Astrocyte of the spinal cord (primary cell): Measurements from ENCODE around the gene WASF2.

Experiments used
- DNase-seq: peaks from one replicate; pipeline ENCODE4 v3.0.0; 2011; ENCODE audit warnings: low read depth, low spot score
- H3K4me3 ChIP-seq: 2 replicates; pipeline ENCODE4 v1.5.1; 2011; ENCODE audit warnings: low read depth, mild to moderate bottlenecking, low read length, moderate library complexity
- CTCF ChIP-seq: IDR thresholded peaks from 2 replicates; pipeline ENCODE4 v1.5.1; 2012; ENCODE audit warnings: low read depth, mild to moderate bottlenecking, low read length, inconsistent platforms
- in situ Hi-C: cut with HindIII; loops from 2 replicates; pipeline ENCODE4 v1.10.0; 2017; ENCODE audit warnings: low sequenced_read_pairs

WASF2 gene

GRCh38 chr1:27361553-27361952 is 128.4 kb downstream of the WASF2 start:
- TF ChIP-seq CTCF: no peak
- H3K4me3 ChIP-seq: no peak overlapping the region
- no peak for DNase-seq
- in situ Hi-C loops: no loop called here

GRCh38 chr1:27361044-27361402 is 128.9 kb downstream of the WASF2 start:
- TF ChIP-seq CTCF: no peak
- no peak overlapping the region for H3K4me3 ChIP-seq
- in situ Hi-C loops: no loop called here
- no peak for DNase-seq

GRCh38 chr1:27360159-27361043 is 129.6 kb downstream of the WASF2 start:
- TF ChIP-seq CTCF: no peak
- H3K4me3 ChIP-seq: peak overlapping the region; percentile 18
- in situ Hi-C loops: no loop called here
- DNase-seq: no peak

GRCh38 chr1:27359822-27360158 is 130.2 kb downstream of the WASF2 start:
- no peak for DNase-seq
- H3K4me3 ChIP-seq: no peak overlapping the region
- in situ Hi-C loops: no loop called here
- TF ChIP-seq CTCF: no peak

- no peak for DNase-seq
- in situ Hi-C loops: no loop called here
- TF ChIP-seq CTCF: no peak
- H3K4me3 ChIP-seq: no peak overlapping the region
These were observed 131.0 kb downstream of the WASF2 start for GRCh38 chr1:27358928-27359313.

- in situ Hi-C loops: no loop called here
- no peak overlapping the region for H3K4me3 ChIP-seq
- DNase-seq: no peak
- no peak for TF ChIP-seq CTCF
These were observed 131.7 kb downstream of the WASF2 start for GRCh38 chr1:27358038-27358927.
